Ishikawa (cell line): ENCODE results near the gene A2ML1.

Source experiments
- MAX ChIP-seq: IDR thresholded peaks from 2 replicates; pipeline ENCODE4 v1.6.1; 2012
- REST ChIP-seq: IDR thresholded peaks from 2 replicates; pipeline ENCODE4 v1.6.1; 2012; ENCODE audit warnings: low read depth, mild to moderate bottlenecking
- TCF12 ChIP-seq: IDR thresholded peaks from 2 replicates; pipeline ENCODE4 v1.6.1; 2012; ENCODE audit warnings: low read depth

- TF ChIP-seq TCF12 = no peak
- no peak for TF ChIP-seq MAX
- no peak for TF ChIP-seq REST
Measured at GRCh38 chr12:8821591-8821990, 830 bp upstream of the A2ML1 start.
